CD4-positive, alpha-beta T cell treated with Interferon gamma for 1 hour (primary cell): Measurements from ENCODE around the gene ASB3.
"Not testable (repeated sequence)": the region's sequence is repeated elsewhere in the genome, so short reads cannot be mapped to it uniquely, and the experiment has no call there.

Experiments
- DNase-seq: peaks from one replicate; pipeline ENCODE4 v3.0.0-alpha.2; 2020

Gene ASB3, protein sequence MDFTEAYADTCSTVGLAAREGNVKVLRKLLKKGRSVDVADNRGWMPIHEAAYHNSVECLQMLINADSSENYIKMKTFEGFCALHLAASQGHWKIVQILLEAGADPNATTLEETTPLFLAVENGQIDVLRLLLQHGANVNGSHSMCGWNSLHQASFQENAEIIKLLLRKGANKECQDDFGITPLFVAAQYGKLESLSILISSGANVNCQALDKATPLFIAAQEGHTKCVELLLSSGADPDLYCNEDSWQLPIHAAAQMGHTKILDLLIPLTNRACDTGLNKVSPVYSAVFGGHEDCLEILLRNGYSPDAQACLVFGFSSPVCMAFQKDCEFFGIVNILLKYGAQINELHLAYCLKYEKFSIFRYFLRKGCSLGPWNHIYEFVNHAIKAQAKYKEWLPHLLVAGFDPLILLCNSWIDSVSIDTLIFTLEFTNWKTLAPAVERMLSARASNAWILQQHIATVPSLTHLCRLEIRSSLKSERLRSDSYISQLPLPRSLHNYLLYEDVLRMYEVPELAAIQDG

DNA sequence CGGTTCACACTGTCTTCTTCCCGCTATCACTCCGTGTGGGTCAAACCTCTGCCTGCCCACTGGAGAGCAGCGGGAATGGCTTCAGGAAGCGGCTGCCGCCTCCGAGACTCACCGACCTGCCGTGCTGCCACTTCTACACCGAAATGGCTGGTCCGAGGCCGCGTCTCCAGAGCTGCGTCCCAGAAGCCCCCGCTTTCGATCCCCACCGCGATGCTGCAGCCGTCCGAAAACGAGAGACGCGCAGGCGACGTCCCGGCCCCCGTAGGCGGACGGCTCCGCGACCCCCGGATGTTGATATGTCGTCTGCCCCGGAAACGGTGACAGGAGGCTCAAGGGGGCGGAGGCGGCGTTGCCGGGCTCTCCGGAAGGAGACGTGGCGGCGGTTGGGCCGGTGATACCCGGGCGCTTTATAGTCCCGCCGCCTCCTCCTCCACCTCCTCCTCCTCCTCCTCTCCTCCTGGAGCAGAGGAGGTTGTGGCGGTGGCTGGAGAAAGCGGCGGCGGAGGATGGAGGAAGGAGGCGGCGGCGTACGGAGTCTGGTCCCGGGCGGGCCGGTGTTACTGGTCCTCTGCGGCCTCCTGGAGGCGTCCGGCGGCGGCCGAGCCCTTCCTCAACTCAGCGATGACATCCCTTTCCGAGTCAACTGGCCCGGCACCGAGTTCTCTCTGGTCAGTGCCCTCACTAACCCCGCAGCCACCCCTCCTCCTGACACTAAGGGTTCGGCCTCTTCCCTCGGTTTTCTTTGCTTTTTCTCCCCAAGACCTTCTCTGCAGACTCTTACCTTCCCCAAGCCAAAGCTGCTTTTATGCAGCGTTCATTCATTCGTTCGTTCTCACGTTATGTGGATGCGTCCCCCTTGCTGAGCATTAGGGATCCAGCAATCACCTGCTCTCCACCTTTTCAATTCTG, at the start of gene ASB3, which contains the start of gene ERLEC1:
TSS of gene ASB3 (minus strand) at position 249 of the 909 bp plus-strand sequence. CDS start 21,381 bp downstream, outside the sequence.
TSS of gene ERLEC1 (plus strand) at position 340 of the 909 bp plus-strand sequence. CDS start at position 507, 167 bp downstream.
- DNase-seq: peak; percentile 88

DNA sequence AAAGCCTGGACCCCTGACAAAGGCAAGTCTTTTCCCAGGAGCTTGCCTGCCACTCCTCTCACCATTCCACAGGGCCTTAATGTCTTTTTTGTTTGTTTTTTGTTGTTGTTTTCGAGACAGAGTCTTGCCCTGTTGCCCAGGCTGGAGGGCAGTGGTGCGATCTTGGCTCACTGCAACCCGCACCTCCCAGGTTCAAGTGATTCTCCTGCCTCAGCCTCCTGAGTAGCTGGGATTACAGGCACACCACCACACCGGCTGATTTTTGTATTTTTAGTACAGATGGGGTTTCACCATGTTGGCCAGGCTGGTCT, 43.2 kb upstream of the ASB3 start:
- not testable (repeated sequence) for DNase-seq

DNA sequence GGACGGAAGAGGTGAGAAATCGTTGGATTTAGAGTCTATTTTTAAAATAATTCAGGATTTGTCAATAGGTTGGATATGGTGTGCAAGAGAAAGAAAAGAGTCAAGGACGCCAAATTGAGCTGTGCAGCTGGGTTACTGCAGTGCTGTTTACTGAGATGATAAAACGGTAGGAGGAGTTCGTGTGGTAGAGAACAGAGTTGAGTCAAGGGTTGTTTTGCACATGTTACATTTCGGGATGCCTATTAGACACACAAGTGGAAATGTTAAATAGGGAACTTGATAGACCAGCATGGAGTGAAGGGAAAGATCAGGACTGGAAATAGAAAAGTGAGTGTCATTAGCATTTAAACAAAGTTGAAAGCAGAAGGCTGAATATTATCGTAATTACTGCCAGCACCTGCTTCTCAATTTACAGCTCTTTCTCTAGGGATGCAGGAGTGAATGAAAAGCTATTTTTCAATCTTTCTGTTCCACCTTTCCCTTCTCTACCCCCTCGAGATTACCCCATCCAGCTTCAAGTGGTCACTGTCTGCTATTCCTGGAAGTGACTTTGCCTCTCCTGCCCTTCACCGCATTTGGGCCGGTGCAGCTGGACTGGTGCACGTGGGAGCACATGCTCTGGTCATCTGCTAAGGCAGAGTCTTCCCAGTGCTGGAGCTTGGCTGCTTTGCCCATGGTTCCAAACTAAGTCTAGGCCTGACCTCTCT, 42.7 kb upstream of the ASB3 start:
- no peak for DNase-seq

DNA sequence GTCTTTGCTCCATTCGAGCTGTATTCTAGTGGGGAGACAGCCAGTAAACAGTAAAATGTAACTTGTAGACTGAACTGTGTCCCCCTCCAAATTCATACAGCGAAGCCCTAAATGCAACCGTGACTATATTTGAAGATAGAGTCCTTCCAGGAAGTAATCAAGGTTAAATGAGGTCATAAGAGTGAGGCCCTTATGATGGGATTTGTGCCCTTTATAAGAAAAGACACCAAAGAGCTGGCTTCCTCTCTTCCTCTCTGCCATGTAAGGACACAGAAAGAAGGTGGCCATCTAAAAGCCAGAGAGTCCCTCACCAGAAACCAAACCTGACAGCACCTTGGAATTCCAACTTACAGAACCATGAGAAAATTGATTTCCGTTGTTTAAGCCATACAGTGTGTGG, 41.6 kb upstream of the ASB3 start:
- DNase-seq: no peak

DNA sequence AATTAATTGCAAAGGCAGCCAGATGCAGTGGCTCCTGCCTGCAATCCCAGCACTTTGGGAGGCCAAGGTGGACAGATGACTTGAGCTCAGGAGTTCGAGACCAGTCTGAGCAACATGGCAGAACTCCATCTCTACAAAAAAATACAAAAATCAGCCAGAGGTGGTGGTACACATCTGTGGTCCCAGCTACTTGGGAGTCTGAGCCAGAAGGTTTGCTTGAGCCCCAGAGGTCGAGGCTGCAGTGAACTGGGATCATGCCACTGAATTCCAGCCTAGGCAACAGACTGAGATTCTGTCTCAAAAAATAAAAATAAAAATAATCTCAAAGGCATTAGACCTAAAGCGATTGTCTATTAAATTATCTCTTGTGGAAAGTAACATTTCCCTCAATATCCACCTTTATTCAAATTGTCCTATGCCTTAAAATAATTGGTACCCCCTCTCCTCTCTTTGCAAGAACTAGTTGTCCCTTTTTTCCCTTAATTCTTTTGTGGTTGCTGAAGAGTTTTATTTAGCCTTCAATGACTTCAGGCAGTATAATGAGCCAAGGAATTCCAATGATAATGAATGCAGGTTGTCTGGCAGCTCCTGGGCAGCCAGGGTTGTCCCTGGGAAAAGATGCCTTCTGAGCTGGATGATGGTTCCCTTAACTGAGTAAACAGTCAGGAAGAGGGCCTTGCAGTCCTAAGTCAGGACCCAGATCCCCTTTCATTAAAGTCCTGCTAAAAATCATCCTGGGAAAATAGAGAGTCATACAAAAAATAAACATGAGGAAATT, 40.8 kb upstream of the ASB3 start:
- no peak for DNase-seq

DNA sequence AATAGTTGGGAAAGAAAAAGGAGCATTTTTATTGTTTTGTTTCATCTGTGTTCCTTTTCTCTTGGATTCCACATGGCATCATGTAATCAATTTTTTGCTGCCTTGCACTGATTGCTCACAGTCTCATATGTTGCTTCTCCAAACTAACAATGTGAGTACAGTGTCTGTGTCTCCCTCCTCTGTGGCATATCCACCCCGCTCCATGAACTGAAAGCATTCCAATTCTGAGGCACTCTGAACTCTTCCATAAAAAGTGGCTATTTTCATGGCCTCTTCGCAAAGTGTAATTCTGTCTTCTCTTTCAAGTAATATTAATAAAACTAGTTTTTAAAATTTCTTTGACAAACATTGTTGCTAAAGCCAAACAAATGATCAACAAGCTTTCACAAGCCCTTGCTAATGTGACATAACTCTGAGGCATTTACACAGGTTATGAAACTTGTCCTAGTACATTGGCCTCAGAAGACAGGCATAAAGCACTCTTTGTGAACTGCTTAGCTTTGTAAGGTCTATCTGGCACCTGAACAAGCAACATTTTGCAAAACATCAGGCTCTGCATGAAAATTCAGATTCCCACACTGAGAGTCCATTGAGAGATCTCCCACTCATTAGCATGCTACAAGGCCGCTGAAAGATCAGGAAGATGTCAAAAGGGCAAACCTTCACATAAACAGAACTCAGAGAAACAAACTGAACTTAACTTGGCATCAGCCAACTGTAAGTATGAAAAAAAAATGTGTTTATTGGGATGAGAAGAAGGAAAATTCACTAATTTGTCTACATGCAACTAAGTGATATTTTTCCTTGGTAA, 40.0 kb upstream of the ASB3 start:
- no peak for DNase-seq

- DNase-seq: no peak
Measured at GRCh38 chr2:53826030-53826410, 39.3 kb upstream of the ASB3 start.

DNA sequence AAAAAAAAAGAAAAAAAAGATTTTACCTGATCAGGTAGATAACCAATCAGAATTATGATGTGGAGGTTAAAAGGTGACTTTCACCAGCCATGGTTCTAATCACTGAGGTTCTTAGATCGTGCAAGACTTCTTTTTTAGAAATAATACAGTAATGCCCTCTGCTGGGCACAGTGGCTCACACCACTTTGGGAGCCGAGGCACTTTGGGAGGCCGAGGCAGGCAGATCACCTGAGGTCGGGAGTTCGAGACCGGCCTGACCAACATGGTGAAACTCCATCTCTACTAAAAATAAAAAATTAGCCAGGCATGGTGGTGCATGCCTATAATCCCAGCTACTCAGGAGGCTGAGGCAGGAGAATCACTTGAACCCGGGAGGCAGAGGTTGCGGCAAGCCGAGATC, 36.9 kb upstream of the ASB3 start:
- DNase-seq: not testable (repeated sequence)

GRCh38 chr2:53821810-53822209, 35.1 kb upstream of the ASB3 start:
- no peak for DNase-seq

- DNase-seq: no peak
Measured at GRCh38 chr2:53820711-53821110, 34.0 kb upstream of the ASB3 start.

- DNase-seq: no peak
Measured at GRCh38 chr2:53820048-53820447, 33.3 kb upstream of the ASB3 start.

DNA sequence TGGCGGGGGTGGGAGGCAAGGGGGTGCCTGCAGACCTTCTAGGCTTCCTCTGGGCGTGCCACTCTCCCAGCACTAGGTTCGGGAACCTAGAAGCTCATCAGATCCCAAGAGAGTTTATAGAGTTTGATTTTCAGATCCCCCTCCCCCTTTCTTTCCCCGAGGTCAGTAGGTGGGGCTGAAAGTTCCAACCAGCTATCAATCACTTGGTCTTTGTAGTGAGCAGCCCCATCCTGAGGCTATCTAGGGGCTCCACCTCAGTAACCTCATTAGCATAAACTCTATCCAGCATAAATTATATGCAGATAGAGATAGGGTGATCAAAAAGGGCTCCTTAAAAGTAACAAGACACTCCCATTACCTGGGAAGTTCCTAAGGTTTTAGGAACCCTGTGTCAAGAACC, 32.9 kb upstream of the ASB3 start:
- DNase-seq: no peak

DNA sequence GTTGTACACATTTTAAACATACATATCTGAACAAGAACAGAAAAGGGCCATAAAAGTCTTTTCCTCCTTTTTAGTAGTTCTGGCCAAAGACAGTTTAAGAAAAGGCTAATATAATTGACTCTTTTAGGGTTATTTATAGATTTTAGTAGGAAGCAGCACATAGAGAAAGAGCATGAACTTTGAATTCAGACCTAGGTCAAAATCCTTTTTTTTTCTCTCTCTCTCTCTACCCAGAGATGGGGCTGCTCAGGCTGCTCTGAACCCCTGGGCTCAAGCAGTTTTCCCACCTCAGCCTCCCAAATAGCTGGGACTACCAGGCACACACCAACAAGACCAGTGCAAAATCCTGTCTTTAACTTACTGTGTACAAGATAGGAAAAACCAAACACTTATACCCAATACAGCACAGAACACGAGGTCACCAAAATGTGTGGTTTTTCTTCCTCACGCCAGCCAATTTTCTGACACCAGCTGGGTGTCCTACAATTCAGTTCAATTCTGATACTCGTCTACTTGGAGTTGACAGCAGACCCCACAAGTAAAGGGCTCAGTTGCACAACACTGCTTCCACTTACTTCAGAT, 32.2 kb upstream of the ASB3 start:
- no peak for DNase-seq

DNA sequence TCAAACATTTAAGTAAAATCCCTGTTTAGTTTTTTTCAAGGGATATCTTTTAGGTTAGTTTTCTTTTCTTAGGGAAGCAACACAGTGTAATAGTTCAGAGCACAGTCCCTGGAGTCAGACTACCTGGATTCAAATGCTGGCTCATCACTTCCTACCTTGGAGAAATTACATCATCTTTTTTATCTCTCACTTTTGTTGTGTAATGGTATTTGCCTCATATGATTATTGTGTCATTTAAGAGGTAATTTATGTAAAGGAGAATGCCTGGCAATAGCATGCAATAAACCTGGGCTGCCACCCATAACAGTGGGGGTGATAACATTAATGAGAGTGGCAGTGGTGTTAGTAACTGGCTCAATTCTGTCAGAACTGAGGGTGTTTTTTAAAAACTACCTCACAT, 26.4 kb upstream of the ASB3 start:
- DNase-seq: no peak

GRCh38 chr2:53811601-53812000, 24.8 kb upstream of the ASB3 start:
- DNase-seq: no peak

DNA sequence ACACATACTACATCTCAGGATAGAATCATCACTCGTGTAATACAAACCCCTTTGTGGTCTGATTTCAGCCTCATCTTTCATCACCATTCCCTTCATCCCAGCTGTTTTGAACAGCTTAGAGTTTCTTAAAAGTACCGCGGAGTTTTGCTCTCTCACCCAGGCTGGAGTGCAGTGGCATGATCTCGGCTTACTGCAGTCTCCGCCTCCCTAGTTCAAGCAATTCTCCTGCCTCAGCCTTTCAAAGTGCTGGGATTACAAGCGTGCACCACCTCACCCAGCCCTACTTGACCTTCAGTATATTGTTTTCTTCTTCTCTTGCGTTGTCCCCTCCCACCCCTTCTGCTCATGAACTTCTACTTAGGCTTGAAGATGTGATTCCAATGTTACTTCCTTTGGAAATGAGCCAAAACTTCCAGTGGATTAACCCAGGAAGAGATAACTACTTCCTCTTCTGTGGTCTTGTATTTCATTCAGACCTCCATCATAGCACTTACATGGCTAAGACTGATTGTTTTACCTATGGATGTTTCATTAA, 15.9 kb upstream of the ASB3 start:
- no peak for DNase-seq

DNA sequence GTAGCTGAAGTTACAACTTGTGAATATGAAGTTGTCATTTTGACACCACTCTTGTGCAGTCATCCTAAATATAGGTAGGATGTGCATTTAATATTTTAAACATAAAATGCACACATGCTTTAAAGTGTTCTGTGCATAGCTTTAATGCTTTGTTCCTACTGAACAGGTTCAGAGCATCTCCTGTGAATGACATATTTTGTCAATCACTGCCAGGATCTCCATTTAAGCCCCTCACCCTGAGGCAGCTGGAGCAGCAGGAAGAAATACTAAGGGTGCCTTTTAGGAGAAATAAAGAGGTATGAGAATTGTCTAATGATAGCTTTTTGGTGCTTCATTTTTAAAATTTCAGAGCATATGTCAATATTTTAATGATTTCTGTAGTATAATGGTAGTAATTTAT, 14.8 kb upstream of the ASB3 start:
- no peak for DNase-seq

DNA sequence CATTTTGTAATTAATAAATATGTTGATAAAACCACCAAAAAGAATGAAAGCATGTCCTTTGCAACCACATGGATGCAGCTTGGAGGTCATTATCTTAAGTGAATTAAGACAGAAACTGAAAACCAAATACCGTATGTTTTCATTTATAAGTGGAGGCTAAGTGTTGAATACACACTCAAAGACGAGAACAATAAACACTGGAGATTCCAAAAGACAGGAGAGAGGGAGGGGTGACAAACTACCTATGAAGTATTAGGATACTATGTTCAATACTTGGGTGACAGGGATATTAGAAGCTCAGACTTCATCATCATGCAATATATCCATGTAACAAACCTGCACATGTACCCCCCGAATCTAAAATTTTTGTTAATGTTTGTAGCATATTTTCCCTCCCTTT, 7.1 kb upstream of the ASB3 start:
- no peak for DNase-seq

- no peak for DNase-seq
Measured at GRCh38 chr2:53793261-53793660, 6.5 kb upstream of the ASB3 start.

DNA sequence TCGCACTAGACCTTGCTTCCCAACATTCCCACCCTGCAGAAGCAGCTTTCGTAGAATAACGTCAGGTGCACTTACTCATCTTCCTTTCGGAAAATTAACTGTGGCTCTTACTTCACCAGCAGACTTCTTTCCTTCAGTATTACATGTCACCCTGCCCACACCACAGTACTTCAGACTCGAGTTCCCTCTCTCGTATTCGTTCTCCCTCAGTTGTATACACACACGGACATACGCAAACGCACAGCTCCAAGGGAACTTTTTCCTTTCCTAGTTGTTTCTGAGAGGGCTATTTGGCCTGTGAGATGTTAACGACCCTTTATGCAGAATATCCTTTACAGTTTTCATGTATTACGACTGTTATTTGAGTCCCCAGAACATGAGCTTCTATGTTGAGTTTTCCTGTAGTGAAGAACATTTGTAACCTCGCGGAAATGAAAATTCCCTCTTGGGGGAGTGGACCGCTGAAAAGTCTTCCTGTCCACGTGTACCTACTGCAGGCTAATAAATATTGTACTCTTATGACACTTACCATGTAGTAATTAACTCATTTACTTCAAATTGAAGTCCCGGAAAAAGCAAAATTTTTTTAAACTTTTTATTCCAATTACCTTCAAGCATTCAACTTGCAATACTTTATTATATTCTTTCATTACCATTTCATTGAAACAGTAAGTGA, 999 bp upstream of the ASB3 start:
- DNase-seq: no peak
